ENCODE data around the gene GABPB1.

GABPB1 gene

GRCh38 chr15:50236433-50236832, 118.6 kb downstream of the GABPB1 start:
- no peak for DNase-seq

- no peak for DNase-seq
These were observed 119.2 kb downstream of the GABPB1 start for GRCh38 chr15:50235794-50236193.

GRCh38 chr15:50234764-50235163, 120.2 kb downstream of the GABPB1 start:
- DNase-seq, result no peak

- no peak for DNase-seq
These were observed 121.7 kb downstream of the GABPB1 start for GRCh38 chr15:50233192-50233736.

- DNase-seq, result no peak
These were observed 122.2 kb downstream of the GABPB1 start for GRCh38 chr15:50232791-50233190.

GRCh38 chr15:50231761-50232160, 123.2 kb downstream of the GABPB1 start:
- peak; percentile 27 for DNase-seq

- no peak for DNase-seq
These were observed 125.7 kb downstream of the GABPB1 start for GRCh38 chr15:50229336-50229735.

GRCh38 chr15:50228866-50229265, 126.1 kb downstream of the GABPB1 start:
- DNase-seq, result no peak

GRCh38 chr15:50227076-50227475, 127.9 kb downstream of the GABPB1 start:
- DNase-seq, result no peak

GRCh38 chr15:50225938-50226337, 129.1 kb downstream of the GABPB1 start:
- no peak for DNase-seq
